ENCODE data around the gene SCN1A.
"Not testable (repeated sequence)": the region's sequence is repeated elsewhere in the genome, so short reads cannot be mapped to it uniquely, and the experiment has no call there.

Gene SCN1A

DNA sequence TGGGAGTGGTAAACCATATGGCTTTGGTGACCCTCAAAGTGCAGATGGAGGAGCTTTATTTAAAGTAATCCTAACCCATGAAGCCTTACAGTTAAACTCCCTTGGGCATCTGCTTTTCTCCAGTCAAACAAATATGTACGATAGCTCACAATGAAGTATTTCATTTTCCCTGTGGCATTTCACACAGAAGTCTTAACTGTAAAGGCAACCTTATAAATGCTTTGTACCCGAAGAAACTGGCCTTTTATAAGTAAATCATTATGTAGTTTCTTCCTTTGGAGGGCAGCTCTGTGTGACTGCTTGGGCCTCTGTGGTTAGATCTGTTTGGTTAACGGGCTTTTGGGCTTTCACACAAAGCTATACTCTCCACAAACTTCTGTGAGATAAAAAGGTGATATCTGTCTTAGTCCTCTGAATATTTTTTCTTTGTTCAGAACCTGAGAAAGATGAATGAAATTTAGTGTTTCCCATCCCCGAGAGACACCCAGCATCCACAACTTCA lies 46.6 kb downstream of the SCN1A start:
- no peak for DNase-seq (ENCODE audit: low spot score)

DNA sequence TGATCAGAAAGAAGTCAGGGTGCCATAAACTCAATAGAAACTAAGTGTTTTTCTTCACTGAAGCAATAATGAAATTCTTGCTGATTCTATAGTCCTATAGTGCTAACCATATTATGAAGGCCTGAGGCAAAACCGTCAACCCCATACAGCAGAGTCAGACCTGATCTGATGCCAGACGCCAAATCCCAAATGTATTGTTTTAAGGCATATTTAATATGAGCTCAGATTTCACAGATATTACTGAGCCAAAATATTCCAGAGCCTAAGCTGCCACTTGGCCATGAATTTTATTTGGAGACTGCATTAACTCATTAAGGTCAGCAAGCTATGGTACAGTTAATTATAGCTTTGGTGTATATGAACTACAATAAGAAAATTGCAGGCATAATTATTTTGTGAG lies 53.4 kb downstream of the SCN1A start:
- DNase-seq (ENCODE audit: low spot score): no peak

DNA sequence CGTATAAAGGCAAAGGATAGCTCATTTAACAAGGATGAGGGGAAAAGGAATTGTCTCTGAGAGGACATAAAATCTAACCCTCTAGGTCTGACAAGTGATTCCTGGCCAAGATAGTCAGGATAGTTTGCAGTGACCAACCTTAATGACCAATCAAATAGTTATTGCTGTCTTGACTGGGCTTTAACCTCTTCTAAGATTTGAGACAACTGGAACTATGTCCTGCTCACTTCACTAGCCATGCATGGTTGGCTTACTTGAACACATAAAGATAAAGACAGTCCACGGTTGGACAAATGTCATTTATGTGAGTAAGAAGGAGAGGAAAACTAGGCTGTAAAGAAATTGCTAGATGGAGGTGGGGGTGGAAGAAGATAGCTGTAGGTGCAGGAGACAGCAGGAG lies 53.8 kb downstream of the SCN1A start:
- DNase-seq (ENCODE audit: low spot score): no peak

DNA sequence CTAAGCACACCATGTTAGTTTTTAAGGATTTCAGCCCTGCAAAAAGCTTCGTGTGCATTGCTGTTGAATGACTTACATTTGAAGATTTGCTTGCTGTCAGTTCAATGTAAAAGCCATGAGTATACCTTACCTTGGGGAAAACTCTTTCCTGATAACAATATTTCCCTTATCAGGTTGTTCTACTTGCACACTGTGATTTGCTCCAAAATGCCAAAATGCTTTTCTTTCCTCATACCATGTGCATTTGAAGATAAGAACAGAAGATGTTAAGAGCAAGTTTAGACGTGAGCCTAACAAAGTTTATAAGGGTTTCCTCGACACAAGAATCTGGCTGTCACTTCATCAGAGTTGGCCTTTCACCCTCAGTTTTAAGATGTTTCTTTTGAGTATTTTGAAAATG lies 57.6 kb downstream of the SCN1A start:
- DNase-seq (ENCODE audit: low spot score): no peak

DNA sequence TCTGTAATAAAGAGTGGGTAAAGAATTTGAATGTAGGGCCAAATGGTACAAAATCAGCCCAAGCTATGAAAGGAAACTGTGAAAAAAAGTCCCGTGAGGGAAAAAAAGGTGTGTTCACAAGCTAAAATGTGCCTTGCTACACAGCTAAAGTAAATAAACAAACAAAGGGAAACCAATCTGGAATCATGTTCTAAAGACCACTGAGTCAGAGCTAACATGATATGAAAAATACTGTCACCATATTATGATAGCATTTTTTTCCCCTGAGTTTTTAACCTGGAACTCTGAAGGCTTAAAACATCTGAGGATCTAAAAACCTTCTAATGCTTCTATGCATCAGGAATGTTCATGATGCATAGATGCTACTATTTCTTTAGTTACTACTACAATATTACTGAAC lies 58.8 kb downstream of the SCN1A start:
- no peak for DNase-seq (ENCODE audit: low spot score)

DNA sequence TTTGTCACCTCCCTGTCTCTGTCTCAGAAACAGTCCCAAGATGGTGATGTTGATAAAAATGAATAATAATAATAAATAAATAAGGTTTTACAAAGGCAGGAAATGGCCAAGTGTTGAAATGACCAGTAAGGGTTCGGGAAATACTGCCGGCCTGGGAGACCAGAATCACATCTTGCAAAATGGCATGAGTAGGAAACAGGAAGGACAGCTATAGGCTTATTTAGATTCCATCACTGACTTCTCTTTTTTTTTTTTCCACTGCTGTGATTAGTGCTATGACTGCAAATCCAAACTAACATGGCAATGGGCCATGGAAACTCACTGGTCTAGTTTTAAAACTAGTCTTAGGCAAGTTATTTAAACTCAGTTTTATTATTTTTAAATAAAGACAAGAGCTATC lies 60.6 kb downstream of the SCN1A start:
- DNase-seq (ENCODE audit: low spot score): no peak

DNA sequence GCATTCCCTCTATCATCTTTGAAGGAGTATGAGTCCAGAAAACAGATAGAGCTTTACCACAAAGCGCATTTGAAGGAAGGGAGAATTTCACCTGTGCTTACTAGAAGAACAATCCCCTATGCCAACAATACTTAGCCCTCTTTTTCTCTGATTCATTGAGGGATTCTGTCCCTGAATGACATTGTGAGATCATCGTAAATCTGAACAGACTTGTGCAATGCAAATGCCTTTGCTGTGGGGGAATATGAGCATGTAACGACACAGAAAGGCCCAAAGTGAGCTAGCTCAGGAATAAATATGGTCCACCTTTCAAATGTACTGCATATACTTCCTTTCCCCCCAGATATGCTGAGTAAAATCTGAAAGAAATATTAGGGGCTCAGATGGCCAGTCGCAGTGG lies 67.6 kb downstream of the SCN1A start:
- no peak for DNase-seq (ENCODE audit: low spot score)

DNA sequence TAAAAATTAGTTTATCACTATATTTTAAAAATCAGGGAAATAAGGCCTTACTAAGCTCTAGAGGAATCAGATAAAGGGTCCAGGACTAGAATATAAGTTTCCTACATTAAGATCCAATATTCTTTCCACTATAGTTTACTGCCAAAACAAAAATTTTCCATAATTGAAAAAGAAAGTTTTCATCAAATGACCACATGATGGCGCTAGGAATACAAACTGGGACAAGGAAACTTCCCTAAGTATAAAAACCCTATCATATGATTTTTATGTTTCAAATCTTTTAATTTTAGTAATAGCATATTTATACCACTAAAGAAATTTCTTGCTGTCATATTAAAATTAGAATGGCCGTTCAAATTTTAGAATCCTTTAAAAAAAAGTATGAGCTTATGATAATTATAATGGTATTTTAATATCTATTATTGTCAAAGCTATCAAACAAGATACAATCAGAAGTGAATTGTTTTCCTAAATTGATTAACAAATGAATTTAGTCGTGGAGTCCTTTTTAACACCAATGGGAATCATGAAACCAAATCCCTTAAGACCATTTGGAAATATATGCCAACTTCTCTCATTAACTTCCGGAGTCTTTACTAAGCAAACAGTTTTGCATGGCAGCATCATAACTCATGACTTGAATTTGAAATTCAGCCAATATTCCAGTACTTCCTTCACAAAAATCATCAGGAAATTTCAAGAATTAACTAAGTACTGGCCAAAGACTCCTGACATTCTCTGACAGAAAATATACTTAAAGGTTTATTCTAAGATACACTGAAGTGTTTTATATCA lies 70.3 kb downstream of the SCN1A start:
- peak; percentile 13 for DNase-seq (ENCODE audit: low spot score)

DNA sequence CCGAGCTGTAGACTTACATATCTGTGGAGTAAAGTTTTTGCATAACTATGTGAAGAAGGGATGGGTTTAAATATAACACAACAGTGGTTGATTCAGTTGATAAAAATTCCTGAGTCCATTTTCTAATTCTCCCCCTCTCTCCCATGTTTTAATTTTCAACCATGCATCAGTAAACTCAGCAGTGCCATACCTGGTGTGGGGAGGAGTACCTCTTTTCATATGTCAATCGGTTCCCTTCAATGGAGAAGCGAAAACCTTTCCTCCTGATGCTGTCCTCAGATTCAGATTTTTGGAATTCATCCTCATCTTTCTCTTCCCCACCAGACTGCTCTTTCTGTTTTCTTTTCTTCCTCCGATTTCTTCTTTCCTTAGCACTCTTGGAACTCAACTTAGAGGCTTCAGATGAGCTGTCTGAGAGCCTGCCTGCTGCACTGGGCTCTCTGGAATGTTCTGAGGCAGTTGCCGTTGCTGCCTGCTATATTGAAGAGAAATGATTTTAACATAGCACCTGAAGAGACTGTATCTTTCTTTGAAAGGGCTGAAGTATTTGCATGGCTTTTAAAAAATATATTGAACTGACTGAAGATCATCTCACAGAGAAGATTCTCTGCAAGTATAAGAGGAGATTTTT lies 82.9 kb downstream of the SCN1A start:
- DNase-seq (ENCODE audit: low spot score): no peak

DNA sequence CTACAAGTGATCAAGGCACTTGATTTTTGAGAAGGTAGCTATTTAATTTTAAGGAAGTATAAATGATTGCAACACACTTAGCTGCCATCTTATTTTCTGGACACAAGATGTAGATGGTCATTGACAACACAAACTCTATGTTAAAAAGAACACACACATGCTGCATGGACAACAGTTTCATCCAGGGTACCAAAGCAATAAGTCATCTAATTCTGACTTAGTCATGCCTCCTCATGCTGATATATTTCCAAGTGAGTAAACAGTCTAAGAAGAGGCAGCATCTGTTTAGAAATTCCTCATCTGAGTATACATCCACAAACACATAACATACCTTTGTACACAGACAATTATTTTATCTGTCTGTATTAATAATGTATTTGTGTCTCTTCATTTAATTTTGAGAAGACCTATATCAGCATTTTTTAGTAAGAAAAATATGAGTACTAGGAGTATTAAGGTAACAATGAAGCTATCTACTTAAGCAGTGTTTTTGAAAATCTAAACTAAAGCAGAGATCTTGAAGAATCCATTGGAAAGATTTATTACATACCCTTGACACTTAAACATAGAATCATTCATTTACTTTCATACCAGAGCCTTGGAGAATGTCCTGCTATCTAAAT lies 84.9 kb downstream of the SCN1A start:
- no peak for DNase-seq (ENCODE audit: low spot score)

DNA sequence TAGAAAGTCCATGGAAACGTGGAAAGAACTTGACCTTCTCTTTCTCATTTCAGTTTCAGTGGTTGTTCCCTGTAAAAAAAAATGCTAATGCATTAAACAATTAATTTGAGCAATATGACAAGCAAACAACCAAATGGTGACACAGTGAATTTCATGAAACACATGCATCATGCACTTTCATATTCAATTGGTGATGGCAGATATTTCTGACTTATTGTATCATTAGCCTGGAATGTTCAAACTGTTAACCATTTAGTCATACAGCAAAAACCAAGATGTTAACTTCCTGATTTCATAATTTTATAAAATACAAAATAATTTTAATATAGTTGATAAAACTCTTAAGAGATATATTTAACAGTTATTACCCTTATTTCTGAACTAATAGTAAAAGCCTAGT lies 85.5 kb downstream of the SCN1A start:
- DNase-seq (ENCODE audit: low spot score): no peak

DNA sequence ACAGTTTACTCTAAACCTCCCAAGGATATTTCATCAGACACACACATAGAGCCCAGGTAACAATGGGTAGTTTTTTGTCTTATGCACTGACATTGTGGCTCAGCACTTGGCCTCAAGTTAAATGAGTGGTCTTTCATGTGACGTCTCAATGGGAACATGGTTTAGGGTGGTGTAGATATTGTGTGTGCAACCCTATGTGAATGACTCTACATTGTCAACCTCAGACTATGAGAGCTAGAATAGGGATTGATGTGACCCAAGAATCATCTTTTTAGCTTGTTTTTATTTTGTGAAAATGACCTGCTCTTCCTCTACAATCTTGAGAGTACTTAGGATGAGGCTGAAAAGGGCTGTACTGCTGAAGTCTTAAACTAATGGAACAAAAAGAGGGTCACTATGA lies 86.2 kb downstream of the SCN1A start:
- no peak for DNase-seq (ENCODE audit: low spot score)

DNA sequence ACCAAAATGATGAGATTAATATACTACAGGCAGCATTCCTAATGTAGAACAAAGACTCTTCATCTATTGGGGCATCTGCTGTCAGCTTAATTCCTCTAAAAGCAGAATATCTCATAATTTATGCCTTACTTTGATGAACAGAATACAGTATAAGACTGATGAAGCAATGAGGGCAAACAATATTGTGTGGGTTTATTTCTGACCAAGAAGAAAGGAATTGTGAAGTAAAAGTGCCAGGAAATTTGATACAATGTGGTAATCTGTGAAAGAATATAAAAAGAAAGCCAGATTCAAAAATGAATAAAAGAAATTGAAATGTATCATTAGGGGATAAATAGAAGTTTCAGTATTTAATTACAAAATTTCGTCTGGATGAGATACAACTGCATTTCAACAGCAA lies 95.5 kb downstream of the SCN1A start:
- no peak for DNase-seq (ENCODE audit: low spot score)

DNA sequence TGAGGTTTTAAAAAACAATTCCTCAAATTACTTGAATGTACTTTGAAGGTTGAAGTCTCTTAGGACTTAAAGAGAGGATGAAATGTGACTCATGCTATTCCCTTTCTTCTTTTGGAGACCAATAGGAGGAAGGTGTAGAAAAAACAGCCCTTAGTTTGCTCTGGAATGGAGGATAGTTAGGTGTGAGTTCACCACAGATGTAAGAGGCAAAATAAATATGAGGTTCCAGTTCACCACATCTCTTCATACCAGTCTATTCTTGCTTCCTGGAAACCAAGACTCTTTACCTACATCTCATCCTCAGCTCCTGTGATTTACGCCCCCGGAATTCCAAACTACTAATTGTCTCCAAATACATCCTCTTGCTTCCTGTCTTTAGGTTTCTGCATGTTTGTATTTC lies 96.8 kb downstream of the SCN1A start:
- DNase-seq (ENCODE audit: low spot score): peak; percentile 18

DNA sequence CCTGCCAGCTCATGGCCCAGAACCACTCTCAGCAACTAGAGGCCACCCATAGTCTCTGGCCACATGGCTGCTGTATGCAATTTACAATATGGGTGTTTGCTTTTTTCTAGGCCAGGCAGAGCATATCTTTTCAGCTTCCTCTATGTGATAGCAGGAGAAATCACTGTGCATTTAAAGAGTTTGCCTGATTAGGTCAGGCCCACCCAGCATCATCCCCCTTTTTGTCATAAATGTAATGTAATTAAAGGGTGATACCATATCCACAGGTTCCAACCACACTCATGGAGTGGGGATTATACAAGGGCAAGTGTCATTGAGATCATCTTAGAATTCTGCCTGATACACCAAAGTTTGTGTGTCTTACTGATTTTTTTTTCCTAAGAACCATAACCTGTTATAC lies 102.5 kb downstream of the SCN1A start:
- no peak for DNase-seq (ENCODE audit: low spot score)

DNA sequence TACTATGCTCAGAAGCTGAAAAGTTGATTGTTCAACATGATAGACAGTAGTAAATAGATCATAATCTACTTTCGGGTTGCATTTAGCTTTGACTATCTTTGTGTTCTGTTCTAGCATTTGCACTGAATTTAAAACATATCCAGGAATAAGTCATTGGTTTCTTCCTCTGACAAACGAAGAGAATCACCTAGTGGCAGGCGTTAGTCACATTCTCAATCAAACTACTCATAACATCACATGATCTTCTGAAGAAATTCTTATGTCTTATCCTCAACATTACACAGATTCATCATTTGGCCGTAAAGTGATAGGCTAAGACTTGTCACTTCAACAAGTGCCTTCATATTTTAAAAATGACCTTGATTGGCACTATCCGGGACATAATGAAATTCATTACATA lies 110.6 kb downstream of the SCN1A start:
- no peak for DNase-seq (ENCODE audit: low spot score)

DNA sequence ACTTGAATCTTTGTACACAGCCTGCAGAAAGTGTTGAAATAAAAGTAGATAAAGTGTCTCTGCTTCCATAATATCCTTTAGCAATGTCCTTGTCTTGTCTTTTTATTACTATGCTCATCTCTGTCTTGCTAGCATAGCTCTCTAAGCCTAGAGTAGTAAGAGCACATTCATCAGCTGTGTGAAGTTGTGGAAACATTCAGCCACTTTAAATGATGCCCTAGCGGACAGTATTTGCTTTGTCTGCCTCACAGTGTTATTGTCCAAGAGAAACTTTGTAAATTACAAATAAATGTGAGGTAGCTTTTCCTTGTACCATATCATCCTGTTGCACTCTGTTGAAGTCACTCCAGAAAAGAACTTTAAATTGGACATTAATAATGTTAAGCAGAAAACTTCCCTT lies 113.9 kb downstream of the SCN1A start:
- DNase-seq (ENCODE audit: low spot score): no peak

DNA sequence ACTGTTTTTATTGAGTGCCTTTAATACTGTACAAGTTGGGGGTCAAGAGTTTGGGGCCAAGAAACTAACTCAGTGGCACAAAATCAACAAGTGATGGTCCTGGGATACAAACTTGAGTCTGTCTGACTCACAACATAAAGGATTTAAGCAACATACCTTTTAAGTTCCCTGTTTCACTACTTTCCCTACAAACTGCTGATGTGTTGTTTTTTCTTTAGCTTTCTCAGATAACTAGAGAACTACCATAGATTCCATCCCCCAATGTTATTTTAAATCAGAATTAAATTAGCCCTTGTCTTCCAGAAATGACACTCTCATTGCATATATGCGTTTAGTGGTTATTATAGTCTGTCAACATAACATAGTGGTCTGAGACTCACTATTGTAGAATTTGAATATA lies 116.2 kb downstream of the SCN1A start:
- no peak for DNase-seq (ENCODE audit: low spot score)

DNA sequence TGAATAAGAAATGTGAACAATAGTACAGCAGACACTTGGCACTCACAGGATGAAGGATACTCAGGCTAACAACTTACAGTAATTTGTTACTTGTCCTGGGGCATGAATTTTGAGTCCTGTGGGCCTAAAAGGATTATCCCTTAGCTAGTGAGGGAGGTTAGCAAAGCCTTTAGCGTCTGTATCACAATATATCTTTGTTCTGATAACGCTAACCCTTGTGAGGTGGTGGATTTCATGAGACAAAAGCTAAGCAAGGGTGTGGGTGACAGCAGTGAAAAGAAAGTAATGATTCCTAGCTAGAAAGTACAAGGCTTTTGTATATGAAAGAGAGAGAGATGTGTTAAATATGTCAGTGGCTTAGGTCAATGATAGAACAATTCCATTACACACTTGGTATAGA lies 127.4 kb downstream of the SCN1A start:
- DNase-seq (ENCODE audit: low spot score): no peak

DNA sequence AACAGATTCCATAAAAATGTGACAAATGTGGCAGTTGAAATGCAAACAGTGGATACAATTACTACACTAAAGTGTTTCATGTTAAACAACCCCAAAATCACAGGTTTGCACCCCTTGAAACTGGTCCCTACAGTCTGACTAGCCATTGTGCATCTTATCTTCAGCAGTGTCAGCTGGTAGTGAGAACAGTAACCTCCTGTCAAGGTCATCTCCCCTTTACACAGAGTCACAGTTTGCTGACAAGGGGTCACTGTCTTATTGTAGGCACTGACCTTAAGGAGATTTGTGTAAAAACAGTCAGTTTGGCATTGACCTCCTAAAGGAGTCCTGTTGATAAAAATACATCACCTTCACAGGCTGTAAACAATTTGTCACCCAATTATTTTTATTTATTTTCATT lies 137.0 kb downstream of the SCN1A start:
- DNase-seq (ENCODE audit: low spot score): no peak

DNA sequence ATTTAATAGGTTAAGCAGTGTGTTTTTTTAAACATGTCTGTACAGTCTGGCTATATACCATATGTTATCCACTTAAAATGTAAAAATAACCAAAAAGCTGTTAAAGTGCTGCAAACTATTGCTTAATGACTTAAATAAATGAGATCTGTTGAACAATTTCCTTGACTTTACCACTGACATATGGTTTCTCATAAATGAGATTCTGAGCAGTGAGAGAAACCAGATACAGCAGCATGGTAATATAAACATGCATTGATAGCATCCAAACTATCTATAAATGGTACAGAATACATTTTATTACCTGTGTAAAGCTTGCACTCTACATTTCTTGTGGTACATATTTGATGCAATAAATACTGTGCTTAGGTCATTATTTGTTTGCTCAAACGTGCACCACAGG lies 138.0 kb downstream of the SCN1A start:
- DNase-seq (ENCODE audit: low spot score): no peak

DNA sequence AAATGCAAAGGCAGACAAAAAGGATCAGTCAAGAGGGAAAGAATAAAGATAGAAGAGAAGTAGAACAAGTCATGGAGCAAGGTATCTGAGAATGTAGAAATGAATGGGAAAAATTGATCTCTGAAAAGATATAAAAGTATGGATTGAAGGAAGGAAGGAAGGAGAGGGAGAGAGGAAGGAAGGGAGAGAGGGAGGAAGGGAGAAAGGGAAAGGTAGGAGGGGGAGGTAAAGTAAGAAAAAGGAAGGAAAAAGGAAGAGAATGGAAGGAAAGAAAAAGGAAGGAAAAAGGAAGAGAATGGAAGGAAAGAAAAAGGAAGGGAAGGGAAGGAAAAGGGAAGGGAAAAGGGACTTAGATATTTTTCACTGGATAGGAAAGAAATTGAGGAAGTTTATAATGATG lies 142.7 kb downstream of the SCN1A start:
- DNase-seq (ENCODE audit: low spot score): no peak

DNA sequence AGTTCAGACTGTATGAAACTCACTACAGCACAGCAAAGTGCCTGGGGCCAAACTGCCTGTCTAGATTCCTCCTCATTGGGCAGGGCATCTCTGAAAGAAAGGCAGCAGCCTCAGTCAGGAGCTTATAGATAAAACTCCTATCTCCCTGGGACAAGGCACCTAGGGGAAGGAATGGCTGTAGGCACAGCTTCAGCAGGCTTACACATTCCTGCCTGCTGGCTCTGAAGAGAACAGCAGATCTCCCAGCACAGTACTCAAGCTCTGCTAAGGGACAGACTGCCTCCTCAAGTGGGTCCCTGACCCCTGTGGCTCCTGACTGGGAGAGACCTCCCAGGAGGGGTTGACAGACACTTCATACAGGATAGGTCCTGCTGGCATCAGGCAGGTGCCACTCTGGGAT lies 155.7 kb downstream of the SCN1A start:
- not testable (repeated sequence) for DNase-seq (ENCODE audit: low spot score)
